B cell (primary cell): ENCODE measurements around the gene FABP6.

ENCODE experiments used
- EZH2 ChIP-seq: IDR thresholded peaks from 2 replicates; pipeline ENCODE4 v1.6.1; 2012; ENCODE audit warnings: borderline replicate concordance, low read depth, mild to moderate bottlenecking, moderate library complexity, low read length; ENCODE audit not compliant: insufficient read depth, poor library complexity, severe bottlenecking
- TF ChIP-seq, protein P1 (sequence below): fragments of 200-600 bp; IDR thresholded peaks from one replicate; pipeline ENCODE4 v1.8.0; 2022; ENCODE audit warnings: antibody characterized with exemption, mild to moderate bottlenecking

DNA sequence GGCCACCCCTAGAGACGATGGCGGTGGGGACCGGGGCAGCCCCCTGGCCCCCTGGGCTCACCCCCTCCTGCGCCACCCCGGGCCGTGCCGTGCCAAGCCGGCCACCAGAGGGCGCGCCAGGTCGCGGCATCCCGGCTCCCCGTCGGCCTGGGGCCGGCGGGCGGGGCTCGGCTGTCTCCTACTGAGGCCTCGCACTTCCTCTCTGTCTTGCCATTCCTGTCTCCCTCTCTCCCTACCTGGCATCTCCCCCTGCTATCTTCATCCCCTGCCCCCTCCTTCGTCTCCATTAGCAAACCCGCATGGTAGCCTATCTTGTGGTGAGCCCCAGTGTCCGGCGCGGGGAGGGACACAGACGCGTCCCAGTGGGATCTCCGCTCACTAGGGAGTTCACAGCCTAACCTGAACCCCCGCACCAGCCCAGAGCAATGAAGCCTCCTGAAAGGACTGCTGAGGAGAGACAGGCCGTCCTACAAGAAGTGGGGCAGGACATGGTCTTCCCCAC, 29.8 kb upstream of the FABP6 start:
- TF ChIP-seq, protein P1, sequence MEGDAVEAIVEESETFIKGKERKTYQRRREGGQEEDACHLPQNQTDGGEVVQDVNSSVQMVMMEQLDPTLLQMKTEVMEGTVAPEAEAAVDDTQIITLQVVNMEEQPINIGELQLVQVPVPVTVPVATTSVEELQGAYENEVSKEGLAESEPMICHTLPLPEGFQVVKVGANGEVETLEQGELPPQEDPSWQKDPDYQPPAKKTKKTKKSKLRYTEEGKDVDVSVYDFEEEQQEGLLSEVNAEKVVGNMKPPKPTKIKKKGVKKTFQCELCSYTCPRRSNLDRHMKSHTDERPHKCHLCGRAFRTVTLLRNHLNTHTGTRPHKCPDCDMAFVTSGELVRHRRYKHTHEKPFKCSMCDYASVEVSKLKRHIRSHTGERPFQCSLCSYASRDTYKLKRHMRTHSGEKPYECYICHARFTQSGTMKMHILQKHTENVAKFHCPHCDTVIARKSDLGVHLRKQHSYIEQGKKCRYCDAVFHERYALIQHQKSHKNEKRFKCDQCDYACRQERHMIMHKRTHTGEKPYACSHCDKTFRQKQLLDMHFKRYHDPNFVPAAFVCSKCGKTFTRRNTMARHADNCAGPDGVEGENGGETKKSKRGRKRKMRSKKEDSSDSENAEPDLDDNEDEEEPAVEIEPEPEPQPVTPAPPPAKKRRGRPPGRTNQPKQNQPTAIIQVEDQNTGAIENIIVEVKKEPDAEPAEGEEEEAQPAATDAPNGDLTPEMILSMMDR = peak; percentile 91
- TF ChIP-seq EZH2 = no peak
